Vagina (tissue), 2 donors: ENCODE results near the gene CKS1B. TPM values are rescaled to one million over a fixed set of nuclear protein-coding genes. Genes with fewer than 3 reads are reported as not detected.

Source experiments
- DNase-seq, 2 donors: peaks; one replicate each; pipeline ENCODE4 v3.0.0-alpha.2; 2017; ENCODE audit errors: extremely low spot score in 2 of 2
- H3K27ac ChIP-seq: fragments of 200-600 bp; sonication (generic); one replicate; pipeline ENCODE4 v1.5.1; 2019
- H3K27me3 ChIP-seq: fragments of 200-600 bp; sonication (generic); one replicate; pipeline ENCODE4 v1.5.1; 2019
- H3K36me3 ChIP-seq, 2 donors: fragments of 200-600 bp; sonication (generic); one replicate each; pipeline ENCODE4 v1.5.1; 2017 to 2019
- H3K4me1 ChIP-seq: fragments of 200-600 bp; sonication (generic); one replicate; pipeline ENCODE4 v1.5.1; 2019
- H3K4me3 ChIP-seq, 2 donors: fragments of 200-600 bp; sonication (generic); 1 replicate in 1 of 2; 2 replicates in 1 of 2; pipeline ENCODE4 v1.5.1; 2016 to 2019
- H3K9me3 ChIP-seq: fragments of 200-600 bp; sonication (generic); one replicate; pipeline ENCODE4 v1.5.1; 2019
- POLR2A ChIP-seq, 2 donors: fragments of 450-650 bp; IDR thresholded peaks; one replicate each; pipeline ENCODE4 v1.6.1; 2017; ENCODE audit warnings: antibody characterized with exemption in 2 of 2, mild to moderate bottlenecking in 2 of 2, moderate library complexity in 2 of 2
- POLR2AphosphoS5 ChIP-seq, 2 donors: sonication (generic); formaldehyde crosslinking; IDR thresholded peaks; one replicate each; pipeline ENCODE4 v1.9.0; 2017; ENCODE audit warnings: antibody characterized with exemption in 2 of 2, mild to moderate bottlenecking in 2 of 2, low read depth in 1 of 2; ENCODE audit not compliant: insufficient read depth in 1 of 2
- intact Hi-C: fragments of 100-400 bp; cut with DNase I; formaldehyde crosslinking; loops from one replicate; pipeline ENCODE4 v1.15.1; 2023
- total RNA-seq: library from RNA; depleted of rRNA; stranded (reverse); fragments of >200 nt; gene quantifications from one replicate; pipeline ENCODE4 v1.2.3, GENCODE V29; 2016
- TF ChIP-seq, protein P1 (sequence below), 3 experiments: fragments of 450-650 bp in 2 of 3; fragments of 200-600 bp in 1 of 3; sonication (generic) in 1 of 3; IDR thresholded peaks; one replicate each; pipeline ENCODE4 v1.5.1; 2017 to 2019; ENCODE audit warnings: antibody characterized with exemption in 3 of 3, mild to moderate bottlenecking in 2 of 3, moderate library complexity in 2 of 3

The CKS1B gene
- total RNA-seq, 1 donor from 2014 or later: 30.4 TPM

DNA sequence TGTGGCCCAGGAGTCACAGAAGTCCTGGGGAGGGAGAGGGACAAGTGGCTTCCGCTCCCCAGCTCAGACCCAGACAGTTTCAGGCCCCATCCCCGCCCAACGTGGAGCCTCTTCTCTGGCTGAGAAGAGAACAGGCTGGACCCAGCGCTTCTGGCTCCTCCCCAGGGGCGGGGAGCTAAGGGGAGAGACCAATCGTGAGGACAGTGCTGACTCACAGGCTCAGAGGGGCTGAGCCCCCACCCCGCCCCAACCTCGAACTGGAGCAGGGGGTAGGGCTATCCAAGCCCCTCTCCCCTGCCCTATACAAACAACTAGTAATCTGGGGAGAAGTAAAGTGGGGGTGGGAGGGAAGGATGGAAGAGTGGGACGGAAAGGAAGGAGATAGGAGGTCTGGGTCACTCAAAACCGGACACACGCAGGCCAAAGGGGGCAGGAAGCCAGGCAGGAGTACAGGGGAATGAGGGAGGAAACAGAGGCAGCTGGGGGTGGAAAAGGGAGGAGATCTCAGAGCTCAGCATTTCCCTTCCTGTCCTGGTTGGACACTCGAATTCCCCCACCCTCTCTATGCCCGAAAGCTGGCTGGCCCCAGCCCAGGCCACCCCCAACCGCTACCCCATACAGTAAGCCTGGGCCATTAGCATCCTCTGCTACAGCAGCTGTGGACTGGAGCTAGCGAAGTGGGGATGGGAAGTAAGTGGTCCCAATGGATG, 3.7 kb upstream of the CKS1B start, which contains the start of gene SHC1:
SHC1 (minus strand) TSS at position 117 of the 710 bp plus-strand sequence. CDS start 221 bp downstream, outside the sequence.
- intact Hi-C loops: no loop called here
- peak in 1 of 2 donors; percentile 97 for DNase-seq
- Histone ChIP-seq H3K4me3 (peak within 1 kb of the TSS; percentile 46 to 58), H3K36me3 (peaks cover 0 to 13% of the 10 kb centered on the region in 2 donors), H3K9me3 (no peaks in the 10 kb centered on the region), H3K27ac (peak within 1 kb of the TSS; percentile 99), H3K27me3 (no peaks in the 10 kb centered on the region), H3K4me1 (peaks cover 65% of the 10 kb centered on the region)
- peak; percentile 13 to 93 for TF ChIP-seq POLR2A (IDR thresholded peaks at IDR 0.05)
- peak; percentile 88 to 99 for TF ChIP-seq POLR2AphosphoS5 (IDR thresholded peaks at IDR 0.05; ENCODE audit: insufficient read depth in 1 of 2, low read depth in 1 of 2)
- TF ChIP-seq, protein P1, sequence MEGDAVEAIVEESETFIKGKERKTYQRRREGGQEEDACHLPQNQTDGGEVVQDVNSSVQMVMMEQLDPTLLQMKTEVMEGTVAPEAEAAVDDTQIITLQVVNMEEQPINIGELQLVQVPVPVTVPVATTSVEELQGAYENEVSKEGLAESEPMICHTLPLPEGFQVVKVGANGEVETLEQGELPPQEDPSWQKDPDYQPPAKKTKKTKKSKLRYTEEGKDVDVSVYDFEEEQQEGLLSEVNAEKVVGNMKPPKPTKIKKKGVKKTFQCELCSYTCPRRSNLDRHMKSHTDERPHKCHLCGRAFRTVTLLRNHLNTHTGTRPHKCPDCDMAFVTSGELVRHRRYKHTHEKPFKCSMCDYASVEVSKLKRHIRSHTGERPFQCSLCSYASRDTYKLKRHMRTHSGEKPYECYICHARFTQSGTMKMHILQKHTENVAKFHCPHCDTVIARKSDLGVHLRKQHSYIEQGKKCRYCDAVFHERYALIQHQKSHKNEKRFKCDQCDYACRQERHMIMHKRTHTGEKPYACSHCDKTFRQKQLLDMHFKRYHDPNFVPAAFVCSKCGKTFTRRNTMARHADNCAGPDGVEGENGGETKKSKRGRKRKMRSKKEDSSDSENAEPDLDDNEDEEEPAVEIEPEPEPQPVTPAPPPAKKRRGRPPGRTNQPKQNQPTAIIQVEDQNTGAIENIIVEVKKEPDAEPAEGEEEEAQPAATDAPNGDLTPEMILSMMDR (IDR thresholded peaks at IDR 0.05): no peak

DNA sequence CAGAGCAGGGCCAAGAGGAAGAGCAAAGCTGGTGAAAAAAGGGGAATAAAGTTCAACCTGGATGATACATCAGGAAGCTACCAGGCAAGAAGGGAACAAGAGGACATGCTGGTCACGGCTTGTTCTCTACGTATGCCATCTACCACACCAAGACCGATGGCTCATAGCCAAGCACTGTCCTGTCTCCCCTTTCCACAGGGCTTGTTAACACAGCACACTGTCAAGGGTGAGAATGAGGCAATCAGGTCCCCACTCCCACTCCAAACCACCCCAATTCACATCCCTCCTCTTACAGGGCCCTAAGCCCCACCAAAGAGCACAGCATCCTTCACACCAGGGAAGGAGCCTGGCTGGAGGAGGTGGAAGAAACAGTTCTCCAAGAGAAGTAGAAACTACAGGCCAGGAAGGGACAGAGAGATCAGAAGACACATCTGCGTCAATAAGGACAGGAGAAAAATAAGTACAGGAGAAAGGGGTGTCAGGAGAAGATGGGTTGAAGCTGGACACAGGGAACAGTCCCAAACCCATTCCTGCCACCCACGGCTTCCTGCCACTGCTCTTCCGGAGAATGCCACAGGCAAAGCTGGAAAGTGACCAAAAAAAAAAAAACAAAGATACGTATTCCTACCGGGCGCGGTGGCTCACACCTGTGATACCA, 3.0 kb upstream of the CKS1B start:
- DNase-seq: no peak
- intact Hi-C loops: no loop called here

DNA sequence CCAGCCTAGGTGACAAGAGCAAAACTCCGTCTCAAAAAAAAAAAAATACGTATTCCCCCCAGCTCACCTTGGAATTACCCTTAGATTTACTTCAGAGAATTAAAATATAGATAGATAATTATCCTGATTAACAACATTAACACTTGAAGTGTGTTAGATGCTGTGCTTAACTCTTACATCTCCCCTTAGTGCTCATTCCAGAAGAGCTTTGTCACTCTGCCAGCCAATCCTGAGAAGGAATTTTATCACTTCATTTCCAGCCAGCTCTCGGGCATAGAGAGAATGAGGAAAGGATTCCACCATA, 2.3 kb upstream of the CKS1B start:
- H3K4me3 ChIP-seq: peak overlapping the region; percentile 66 to 72
- no peak for DNase-seq
- H3K27ac ChIP-seq: peak overlapping the region; percentile 99
- peaks cover 0 to under 1% of the 10 kb centered on the region in 2 donors for H3K36me3 ChIP-seq
- intact Hi-C loops: no loop called here
- no peaks in the 10 kb centered on the region for H3K27me3 ChIP-seq
- no peaks in the 10 kb centered on the region for H3K9me3 ChIP-seq
- TF ChIP-seq, protein P1 (IDR thresholded peaks at IDR 0.05): no peak
- TF ChIP-seq POLR2A (IDR thresholded peaks at IDR 0.05) (no peak), POLR2AphosphoS5 (IDR thresholded peaks at IDR 0.05; ENCODE audit: insufficient read depth in 1 of 2, low read depth in 1 of 2) (no peak)
- peaks cover 62% of the 10 kb centered on the region for H3K4me1 ChIP-seq

More for the DNA sequence above, 3.0 kb upstream of the CKS1B start:
- H3K4me1 ChIP-seq: peaks cover 65% of the 10 kb centered on the region
- H3K27ac ChIP-seq: peak overlapping the region; percentile 99
- TF ChIP-seq POLR2A (IDR thresholded peaks at IDR 0.05) (no peak), POLR2AphosphoS5 (IDR thresholded peaks at IDR 0.05; ENCODE audit: insufficient read depth in 1 of 2, low read depth in 1 of 2) (no peak)
- TF ChIP-seq, protein P1 (IDR thresholded peaks at IDR 0.05): no peak
- peak overlapping the region; percentile 46 to 72 for H3K4me3 ChIP-seq
- no peaks in the 10 kb centered on the region for H3K27me3 ChIP-seq
- peaks cover 0 to 6% of the 10 kb centered on the region in 2 donors for H3K36me3 ChIP-seq
- H3K9me3 ChIP-seq: no peaks in the 10 kb centered on the region

DNA sequence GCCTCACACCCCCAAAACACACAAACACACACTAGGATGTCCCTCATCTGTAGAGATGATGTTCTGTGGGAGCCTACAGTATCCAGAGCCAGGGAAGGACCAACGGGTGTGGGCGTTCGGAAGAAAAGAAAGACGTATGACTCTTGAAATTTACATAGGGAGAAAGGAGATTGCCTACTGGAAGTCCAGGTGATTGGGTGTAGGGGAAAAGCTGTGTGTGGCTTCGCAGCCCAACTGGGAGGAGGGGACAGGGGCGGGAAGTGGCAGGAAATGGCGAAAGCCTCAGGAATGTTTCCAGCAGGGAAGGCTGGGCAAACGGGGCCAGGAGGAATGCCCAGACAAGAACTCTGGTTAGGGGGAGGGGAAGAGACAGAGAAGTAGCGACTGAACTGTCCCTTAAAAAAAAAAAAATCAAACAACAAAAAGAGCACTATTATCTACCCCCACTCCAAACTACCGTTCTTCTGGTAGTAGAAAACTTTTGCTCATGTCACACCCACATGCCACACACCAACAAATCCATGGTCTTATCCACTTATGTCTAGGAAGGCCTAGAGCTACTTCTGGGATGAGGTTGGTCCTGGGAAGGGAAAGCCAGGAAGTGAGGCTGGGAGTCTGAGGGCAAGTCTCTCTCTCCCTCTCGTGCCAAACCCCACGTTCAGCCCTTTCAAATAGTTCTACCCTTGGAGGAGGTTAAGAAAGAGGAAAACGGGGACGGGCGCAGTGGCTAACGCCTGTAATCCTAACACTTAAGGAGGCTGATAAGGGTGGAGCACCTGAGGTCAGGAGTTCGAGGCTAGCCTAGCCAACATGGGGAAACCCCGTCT, 1.8 kb upstream of the CKS1B start:
- peak overlapping the region; percentile 99 for H3K27ac ChIP-seq
- no peak for DNase-seq
- no peaks in the 10 kb centered on the region for H3K9me3 ChIP-seq
- peak overlapping the region; percentile 66 to 72 for H3K4me3 ChIP-seq
- H3K27me3 ChIP-seq: no peaks in the 10 kb centered on the region
- TF ChIP-seq POLR2AphosphoS5 (IDR thresholded peaks at IDR 0.05; ENCODE audit: insufficient read depth in 1 of 2, low read depth in 1 of 2) (peak; percentile 52 to 82), POLR2A (IDR thresholded peaks at IDR 0.05) (no peak)
- no peaks in the 10 kb centered on the region for H3K36me3 ChIP-seq
- intact Hi-C loops: no loop called here
- H3K4me1 ChIP-seq: peaks cover 57% of the 10 kb centered on the region
